Astrocyte (in vitro differentiated cells and primary cell): ENCODE results near the gene CREB5.

ENCODE experiments used
- EZH2 ChIP-seq: IDR thresholded peaks from 2 replicates; pipeline ENCODE4 v1.6.1; 2012; ENCODE audit warnings: mild to moderate bottlenecking, low read length, inconsistent platforms; ENCODE audit not compliant: insufficient read depth
- TF ChIP-seq, protein P1 (sequence below): IDR thresholded peaks from 2 replicates; pipeline ENCODE4 v1.5.1; 2011; ENCODE audit warnings: low read depth, mild to moderate bottlenecking, inconsistent platforms, low read length, moderate library complexity; ENCODE audit not compliant: insufficient read depth

DNA sequence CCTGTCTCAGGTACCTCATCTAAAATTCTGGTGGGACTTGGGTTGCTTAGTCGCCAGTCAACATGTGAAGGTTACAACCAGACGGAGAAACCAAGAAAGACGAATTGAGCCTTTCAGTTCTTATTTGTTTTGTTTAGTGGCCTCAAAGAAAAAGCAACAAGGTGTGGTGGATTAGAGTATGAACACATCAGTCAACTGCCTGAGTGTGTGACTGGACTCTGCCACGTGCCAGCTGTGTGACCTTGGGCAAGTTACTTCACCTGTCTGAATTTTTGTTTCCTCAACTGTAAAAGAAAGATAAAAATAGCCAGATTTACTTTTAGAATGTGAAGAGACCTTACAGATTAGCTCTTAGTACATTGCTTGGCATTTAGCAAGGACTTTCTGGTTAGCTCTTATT lies 259.2 kb downstream of the CREB5 start:
- TF ChIP-seq, protein P1, sequence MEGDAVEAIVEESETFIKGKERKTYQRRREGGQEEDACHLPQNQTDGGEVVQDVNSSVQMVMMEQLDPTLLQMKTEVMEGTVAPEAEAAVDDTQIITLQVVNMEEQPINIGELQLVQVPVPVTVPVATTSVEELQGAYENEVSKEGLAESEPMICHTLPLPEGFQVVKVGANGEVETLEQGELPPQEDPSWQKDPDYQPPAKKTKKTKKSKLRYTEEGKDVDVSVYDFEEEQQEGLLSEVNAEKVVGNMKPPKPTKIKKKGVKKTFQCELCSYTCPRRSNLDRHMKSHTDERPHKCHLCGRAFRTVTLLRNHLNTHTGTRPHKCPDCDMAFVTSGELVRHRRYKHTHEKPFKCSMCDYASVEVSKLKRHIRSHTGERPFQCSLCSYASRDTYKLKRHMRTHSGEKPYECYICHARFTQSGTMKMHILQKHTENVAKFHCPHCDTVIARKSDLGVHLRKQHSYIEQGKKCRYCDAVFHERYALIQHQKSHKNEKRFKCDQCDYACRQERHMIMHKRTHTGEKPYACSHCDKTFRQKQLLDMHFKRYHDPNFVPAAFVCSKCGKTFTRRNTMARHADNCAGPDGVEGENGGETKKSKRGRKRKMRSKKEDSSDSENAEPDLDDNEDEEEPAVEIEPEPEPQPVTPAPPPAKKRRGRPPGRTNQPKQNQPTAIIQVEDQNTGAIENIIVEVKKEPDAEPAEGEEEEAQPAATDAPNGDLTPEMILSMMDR: no peak
- no peak for TF ChIP-seq EZH2
